T-cell (primary cell): ENCODE results near the gene SAMD4A. TPM values are rescaled to one million over a fixed set of nuclear protein-coding genes. Genes with fewer than 3 reads are reported as not detected.

Source experiments
- ATAC-seq, 4 experiments: fragments of 200-7000 bp in 3 of 4; fragments of 150-1000 bp in 1 of 4; cut with Tn5 transposase; replicated peaks in 1 of 4; 1 replicate in 3 of 4; 2 replicates in 1 of 4; pipeline ENCODE4 v1.10.0; 2021; ENCODE audit warnings: moderate library complexity in 3 of 4, mild to moderate bottlenecking in 2 of 4, moderate number of reproducible peaks in 1 of 4
- CTCF ChIA-PET, 2 donors: fragments of 300-600 bp; sonication (Branson Sonifier 250); formaldehyde crosslinking; loops; one replicate each; lab custom pipeline; 2022; ENCODE audit warnings: antibody characterized with exemption in 2 of 2; lab: Charles Lee
- POLR2A ChIA-PET, 2 donors: fragments of 300-600 bp; sonication (Branson Sonifier 250); formaldehyde crosslinking; loops; one replicate each; lab custom pipeline; 2022; ENCODE audit warnings: antibody characterized with exemption in 2 of 2; lab: Charles Lee
- DNase-seq, 35 experiments: peaks; one replicate each; pipeline versions ENCODE4 v3.0.0 to v3.0.0-alpha.2; 2013 to 2023
- H3K27ac ChIP-seq: one replicate; pipeline ENCODE4 v1.5.1; 2013; ENCODE audit warnings: low read length
- H3K27me3 ChIP-seq, 2 experiments: replicated peaks in 1 of 2; 1 replicate in 1 of 2; 2 replicates in 1 of 2; pipeline versions ENCODE4 v1.6.1 to v1.7.0; 2013; ENCODE audit warnings: low read length in 1 of 2, mixed read lengths in 1 of 2; ENCODE audit not compliant: control insufficient read depth in 2 of 2, insufficient read depth in 2 of 2; ENCODE audit errors: extremely low read depth in 1 of 2
- H3K36me3 ChIP-seq, 2 donors: 1 replicate in 1 of 2; 2 replicates in 1 of 2; pipeline versions ENCODE4 v1.6.1 to v1.7.0; 2013; ENCODE audit warnings: low read length in 1 of 2; ENCODE audit not compliant: control insufficient read depth in 2 of 2, insufficient read depth in 1 of 2; ENCODE audit errors: extremely low read depth in 1 of 2
- H3K4me1 ChIP-seq, 2 experiments: 1 replicate in 1 of 2; 2 replicates in 1 of 2; pipeline versions ENCODE4 v1.6.1 to v1.7.0; 2013; ENCODE audit warnings: low read length in 2 of 2, mixed read lengths in 1 of 2; ENCODE audit not compliant: insufficient read depth in 2 of 2, control insufficient read depth in 1 of 2; ENCODE audit errors: extremely low read depth in 1 of 2
- H3K4me3 ChIP-seq, 2 donors: 1 replicate in 1 of 2; 2 replicates in 1 of 2; pipeline versions ENCODE4 v1.5.1 to v1.7.0; 2013; ENCODE audit warnings: mild to moderate bottlenecking in 2 of 2, low read length in 1 of 2, moderate library complexity in 1 of 2; ENCODE audit not compliant: control insufficient read depth in 1 of 2; ENCODE audit errors: extremely low read depth in 1 of 2
- H3K9me3 ChIP-seq: 2 replicates; pipeline ENCODE4 v1.7.0; 2013
- H3K27ac Mint-ChIP-seq, 2 donors: one replicate each; pipeline ENCODE4 v1.8.0; 2020 to 2021; ENCODE audit warnings: mild to moderate bottlenecking in 2 of 2, mixed read lengths in 2 of 2
- H3K27me3 Mint-ChIP-seq, 2 donors: one replicate each; pipeline ENCODE4 v1.8.0; 2021 to 2022; ENCODE audit warnings: mixed read lengths in 2 of 2
- H3K36me3 Mint-ChIP-seq: one replicate; pipeline ENCODE4 v1.8.0; 2021; ENCODE audit warnings: mixed read lengths
- H3K4me1 Mint-ChIP-seq, 3 donors: one replicate each; pipeline ENCODE4 v1.8.0; 2020 to 2022; ENCODE audit warnings: mixed read lengths in 3 of 3, mild to moderate bottlenecking in 1 of 3
- H3K4me3 Mint-ChIP-seq, 3 donors: one replicate each; pipeline ENCODE4 v1.8.0; 2020 to 2022; ENCODE audit warnings: mild to moderate bottlenecking in 3 of 3, mixed read lengths in 3 of 3, moderate library complexity in 3 of 3
- H3K9me3 Mint-ChIP-seq, 3 donors: one replicate each; pipeline ENCODE4 v1.8.0; 2020 to 2022; ENCODE audit warnings: mixed read lengths in 3 of 3
- WGBS: methylation state at CpG from one replicate; pipeline ENCODE4 v1.1.5; 2013; ENCODE audit warnings: missing lambda C conversion rate; ENCODE audit not compliant: insufficient coverage; 5-methylcytosine and 5-hydroxymethylcytosine counted together
- total RNA-seq, 35 experiments: library from RNA in 6 of 35; stranded (reverse) in 6 of 35; fragments of 120-200 nt in 1 of 35; gene quantifications; one replicate each; pipeline versions ENCODE4 v1.2.1 to v1.2.4 and lab custom pipeline; 2013 to 2026

Gene SAMD4A
- total RNA-seq, 5 donors from 2014 or later (not counting 1 experiment from before 2014, with no cell fraction given) = 1.2 to 3.9 (median 1.3) TPM

DNA sequence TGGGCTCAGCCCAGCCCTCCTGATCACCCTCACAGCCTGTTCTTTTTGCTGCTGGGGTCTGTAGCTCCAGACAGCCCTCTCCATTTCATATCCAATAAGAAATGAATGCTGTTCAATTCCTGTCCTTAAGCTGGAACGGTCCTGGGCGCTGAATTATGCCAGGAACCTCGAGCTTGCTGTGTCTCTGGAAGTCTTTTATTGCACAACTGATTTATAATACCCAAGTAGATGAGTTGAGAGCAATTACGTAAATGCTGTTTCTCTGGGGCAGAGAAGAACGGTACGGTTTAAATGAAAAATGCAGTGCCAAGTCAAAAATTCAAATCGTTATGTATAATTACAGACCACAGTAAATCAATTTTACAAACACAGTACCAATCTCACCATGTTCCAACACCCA lies 161.0 kb downstream of the SAMD4A start:
- Histone ChIP-seq H3K4me1 (peaks cover 3 to 10% of the 10 kb centered on the region in 2 experiments), H3K4me3 (no peak overlapping the region), H3K27me3 (peaks cover 0 to 13% of the 10 kb centered on the region in 2 experiments), H3K36me3 (no peaks in the 10 kb centered on the region), H3K9me3 (no peaks in the 10 kb centered on the region), H3K27ac (no peak overlapping the region)
- H3K4me1 Mint-ChIP-seq = peaks cover 13 to 17% (median 16%) of the 10 kb centered on the region in 3 donors
- no peak for ATAC-seq
- H3K36me3 Mint-ChIP-seq = no peaks in the 10 kb centered on the region
- CTCF ChIA-PET = interaction anchor here in 1 of 2 donors (0.7 kb wide), 1 partner anchor 485 kb away, joined by 3 read pairs; no protein-coding TSS in a partner anchor
- H3K4me3 Mint-ChIP-seq = no peak overlapping the region
- H3K9me3 Mint-ChIP-seq = no peaks in the 10 kb centered on the region
- peaks cover 17 to 18% of the 10 kb centered on the region in 2 donors for H3K27me3 Mint-ChIP-seq
- POLR2A ChIA-PET = no interaction called here
- no peak overlapping the region for H3K27ac Mint-ChIP-seq
- WGBS = 70% methylated on average over 2 of the region's 7 CpGs
- DNase-seq = no peak

DNA sequence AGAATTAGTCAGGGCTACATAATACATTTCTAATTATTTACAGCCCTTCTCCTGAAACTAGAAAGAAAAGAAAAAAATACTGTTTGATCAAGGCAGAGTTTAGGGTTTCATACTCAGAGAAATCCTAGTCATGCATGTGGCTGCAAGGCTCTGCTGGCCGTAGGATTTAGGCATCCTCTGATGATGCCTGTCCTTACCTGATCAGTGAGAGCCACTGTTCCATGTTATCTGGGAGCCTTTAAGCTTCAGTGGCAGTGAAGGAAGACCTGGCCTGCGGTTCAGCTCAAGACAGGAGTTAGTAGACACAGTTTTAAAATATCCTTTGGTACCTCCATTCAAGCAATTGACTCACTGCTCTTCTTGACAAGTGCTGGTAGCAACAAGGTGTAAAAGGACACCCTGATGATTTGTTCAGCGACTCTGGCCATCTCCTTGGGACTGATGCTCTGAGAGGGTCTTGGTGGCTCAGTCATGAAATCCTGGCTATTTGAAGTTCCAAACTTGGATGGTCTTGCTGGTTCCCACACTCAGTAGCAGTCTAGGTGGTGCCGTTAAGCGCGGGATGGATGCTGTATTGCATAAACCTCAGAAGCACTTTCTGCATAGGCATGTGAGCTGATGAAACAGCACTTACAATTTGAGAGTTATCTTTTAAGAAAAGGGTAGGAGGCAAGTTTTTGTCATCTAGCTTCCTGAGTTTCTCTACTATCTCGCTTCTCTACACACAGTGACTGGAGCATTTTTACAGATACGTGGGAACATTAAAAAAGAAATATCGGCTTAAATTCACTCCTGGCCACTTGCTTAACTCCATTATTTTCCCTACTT lies 162.0 kb downstream of the SAMD4A start:
- Mint-ChIP-seq H3K27ac (no peak overlapping the region), H3K9me3 (no peaks in the 10 kb centered on the region), H3K27me3 (peaks cover 12 to 13% of the 10 kb centered on the region in 2 donors), H3K36me3 (no peaks in the 10 kb centered on the region), H3K4me1 (peaks cover 13 to 17% (median 16%) of the 10 kb centered on the region in 3 donors), H3K4me3 (no peak overlapping the region)
- H3K4me1 ChIP-seq = peaks cover 3 to 10% of the 10 kb centered on the region in 2 experiments
- H3K9me3 ChIP-seq = no peaks in the 10 kb centered on the region
- ChIA-PET POLR2A (no interaction called here), CTCF (no interaction called here)
- no peak overlapping the region for H3K27ac ChIP-seq
- 90% methylated on average over 3 of the region's 9 CpGs for whole genome bisulfite sequencing
- no peak for DNase-seq
- H3K4me3 ChIP-seq = no peak overlapping the region
- no peaks in the 10 kb centered on the region for H3K36me3 ChIP-seq
- no peak for ATAC-seq
- peaks cover 0 to 13% of the 10 kb centered on the region in 2 experiments for H3K27me3 ChIP-seq

DNA sequence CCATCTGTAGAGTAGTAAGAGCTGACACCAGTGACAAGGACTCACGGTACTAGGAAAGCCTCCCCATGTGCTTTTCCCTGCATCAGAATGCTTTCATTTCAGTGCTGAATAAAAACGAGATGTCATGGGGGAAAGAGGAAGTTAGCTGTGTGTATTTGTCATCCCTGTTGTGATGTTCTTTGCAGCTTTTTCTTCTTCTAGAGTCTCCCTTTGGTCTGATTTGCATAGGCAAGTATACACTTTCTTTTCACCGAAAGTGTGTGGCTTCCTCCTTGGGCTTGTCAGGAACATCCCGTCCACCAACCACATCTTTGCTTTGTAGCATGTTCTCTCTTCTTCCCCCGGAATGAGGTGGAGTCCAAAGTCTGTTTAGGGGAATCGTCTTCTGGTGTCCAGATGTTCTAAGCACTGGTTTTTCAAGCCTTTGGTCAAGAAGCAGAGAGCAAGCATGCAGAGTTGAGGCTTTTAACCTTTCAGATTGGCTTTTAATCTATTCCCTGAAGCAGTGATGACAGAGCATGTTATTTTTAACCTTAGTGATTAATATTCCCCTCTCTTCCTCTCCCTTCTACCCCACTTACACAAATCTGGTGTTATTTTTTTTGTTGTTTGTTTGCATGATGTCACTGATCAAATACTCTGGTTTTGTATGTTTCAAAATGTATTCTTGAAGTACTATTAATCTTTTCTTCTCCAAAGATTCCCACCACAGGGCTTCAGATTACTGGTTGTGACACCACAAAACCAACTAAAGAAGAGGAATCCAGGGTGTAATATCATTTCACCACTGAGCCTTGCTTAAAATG lies 163.4 kb downstream of the SAMD4A start:
- Mint-ChIP-seq H3K4me3 (peak overlapping the region; percentile 49 to 69 (median 66)), H3K36me3 (no peaks in the 10 kb centered on the region), H3K4me1 (peaks cover 13 to 17% (median 16%) of the 10 kb centered on the region in 3 donors), H3K9me3 (no peaks in the 10 kb centered on the region), H3K27me3 (peaks cover 7 to 13% of the 10 kb centered on the region in 2 donors), H3K27ac (peak overlapping the region; percentile 11 to 80)
- Histone ChIP-seq H3K27ac (no peak overlapping the region), H3K4me3 (peak overlapping the region in 1 of 2 donors; percentile 14), H3K27me3 (peaks cover 0 to 11% of the 10 kb centered on the region in 2 experiments), H3K36me3 (no peaks in the 10 kb centered on the region), H3K9me3 (no peaks in the 10 kb centered on the region), H3K4me1 (peaks cover 3 to 10% of the 10 kb centered on the region in 2 experiments)
- CTCF ChIA-PET = interaction anchor here in 1 of 2 donors (0.9 kb wide), 1 partner anchor 44 kb away, joined by 3 read pairs; no protein-coding TSS in a partner anchor
- 0% methylated on average over 1 of the region's 6 CpGs for WGBS
- POLR2A ChIA-PET = interaction anchor here in 1 of 2 donors (0.5 to 0.6 kb wide), 2 partner anchors 10 to 188 kb away, joined by 3 read pairs; no protein-coding TSS in a partner anchor
- DNase-seq (peak in 2 of 35 experiments; percentile 13 to 16), ATAC-seq (peak in 3 of 4 experiments; percentile 63 to 69 (median 68))

DNA sequence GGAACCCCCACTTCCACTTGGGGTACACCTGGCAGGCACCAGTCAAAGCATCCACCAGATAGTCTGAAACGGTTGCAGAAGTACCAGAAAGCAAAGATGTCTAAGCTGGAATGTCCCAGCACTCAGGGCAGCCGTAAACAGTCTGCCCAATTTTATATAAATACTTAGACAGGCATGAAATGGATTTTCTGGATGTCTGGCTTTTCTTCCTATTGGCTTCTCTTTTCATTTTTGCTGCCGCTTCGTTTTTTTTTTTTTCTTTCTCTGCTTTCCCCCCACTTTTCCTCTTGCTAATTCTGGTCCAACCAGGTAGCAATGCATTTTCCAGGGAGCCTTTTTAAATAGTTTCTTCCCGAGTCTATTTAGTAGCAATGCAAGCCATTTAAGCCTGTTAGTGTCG lies 168.0 kb downstream of the SAMD4A start:
- Histone ChIP-seq H3K4me1 (peaks cover 10 to 15% of the 10 kb centered on the region in 2 experiments), H3K27ac (no peak overlapping the region), H3K36me3 (no peaks in the 10 kb centered on the region), H3K9me3 (no peaks in the 10 kb centered on the region), H3K27me3 (peaks cover 0 to 6% of the 10 kb centered on the region in 2 experiments), H3K4me3 (no peak overlapping the region)
- no peak for DNase-seq
- POLR2A ChIA-PET = no interaction called here
- 86% methylated on average over 4 of the region's 6 CpGs for WGBS
- H3K4me3 Mint-ChIP-seq = no peak overlapping the region
- no peaks in the 10 kb centered on the region for H3K27me3 Mint-ChIP-seq
- no peaks in the 10 kb centered on the region for H3K36me3 Mint-ChIP-seq
- CTCF ChIA-PET = interaction anchor here in 1 of 2 donors (0.7 kb wide), 1 partner anchor 92 kb away, joined by 3 read pairs; no protein-coding TSS in a partner anchor
- H3K27ac Mint-ChIP-seq = no peak overlapping the region
- ATAC-seq = no peak
- H3K9me3 Mint-ChIP-seq = no peaks in the 10 kb centered on the region
- peaks cover 24 to 30% (median 25%) of the 10 kb centered on the region in 3 donors for H3K4me1 Mint-ChIP-seq

DNA sequence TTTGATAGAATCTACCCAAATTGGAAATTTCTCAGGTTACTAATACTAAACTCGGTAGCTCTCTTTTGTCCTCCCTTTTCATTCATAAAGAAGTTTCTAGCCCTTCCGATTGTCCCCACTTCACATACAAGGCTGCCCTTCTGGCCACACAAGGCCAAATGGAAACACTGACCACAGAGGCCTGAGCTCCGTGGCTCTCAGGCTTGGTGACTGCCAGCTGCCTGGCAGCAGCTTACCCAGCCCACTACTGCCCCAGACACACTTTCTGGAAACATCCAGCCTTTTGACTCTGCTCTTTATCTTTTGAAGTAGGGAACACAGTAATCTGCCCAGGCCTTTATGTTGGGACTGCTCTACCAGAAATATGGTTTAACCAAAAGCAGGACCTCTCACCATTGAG lies 168.5 kb downstream of the SAMD4A start:
- Mint-ChIP-seq H3K4me1 (peaks cover 19 to 25% (median 20%) of the 10 kb centered on the region in 3 donors), H3K27me3 (no peaks in the 10 kb centered on the region), H3K4me3 (no peak overlapping the region), H3K36me3 (no peaks in the 10 kb centered on the region), H3K27ac (no peak overlapping the region), H3K9me3 (no peaks in the 10 kb centered on the region)
- CTCF ChIA-PET = no interaction called here
- WGBS = 80% methylated on average over 3 of the region's 3 CpGs
- H3K4me1 ChIP-seq = peaks cover 7 to 10% of the 10 kb centered on the region in 2 experiments
- POLR2A ChIA-PET = no interaction called here
- H3K36me3 ChIP-seq = no peaks in the 10 kb centered on the region
- no peak for ATAC-seq
- H3K4me3 ChIP-seq = no peak overlapping the region
- H3K27me3 ChIP-seq = peaks cover 0 to 6% of the 10 kb centered on the region in 2 experiments
- DNase-seq = no peak
- H3K9me3 ChIP-seq = no peaks in the 10 kb centered on the region
- H3K27ac ChIP-seq = no peak overlapping the region
